Stimulated activated CD8-positive, alpha-beta memory T cell treated with anti-CD3 and anti-CD28 coated beads, Interleukin-2, amount 100 ng/mL, for 1 hour (primary cell): ENCODE measurements around the gene OPRD1.
"Not testable (repeated sequence)": the region's sequence is repeated elsewhere in the genome, so short reads cannot be mapped to it uniquely, and the experiment has no call there.

Experiments
- DNase-seq, 2 donors: peaks; one replicate each; pipeline ENCODE4 v3.0.0-alpha.2; 2020; ENCODE audit warnings: low read depth in 2 of 2

OPRD1 gene

DNA sequence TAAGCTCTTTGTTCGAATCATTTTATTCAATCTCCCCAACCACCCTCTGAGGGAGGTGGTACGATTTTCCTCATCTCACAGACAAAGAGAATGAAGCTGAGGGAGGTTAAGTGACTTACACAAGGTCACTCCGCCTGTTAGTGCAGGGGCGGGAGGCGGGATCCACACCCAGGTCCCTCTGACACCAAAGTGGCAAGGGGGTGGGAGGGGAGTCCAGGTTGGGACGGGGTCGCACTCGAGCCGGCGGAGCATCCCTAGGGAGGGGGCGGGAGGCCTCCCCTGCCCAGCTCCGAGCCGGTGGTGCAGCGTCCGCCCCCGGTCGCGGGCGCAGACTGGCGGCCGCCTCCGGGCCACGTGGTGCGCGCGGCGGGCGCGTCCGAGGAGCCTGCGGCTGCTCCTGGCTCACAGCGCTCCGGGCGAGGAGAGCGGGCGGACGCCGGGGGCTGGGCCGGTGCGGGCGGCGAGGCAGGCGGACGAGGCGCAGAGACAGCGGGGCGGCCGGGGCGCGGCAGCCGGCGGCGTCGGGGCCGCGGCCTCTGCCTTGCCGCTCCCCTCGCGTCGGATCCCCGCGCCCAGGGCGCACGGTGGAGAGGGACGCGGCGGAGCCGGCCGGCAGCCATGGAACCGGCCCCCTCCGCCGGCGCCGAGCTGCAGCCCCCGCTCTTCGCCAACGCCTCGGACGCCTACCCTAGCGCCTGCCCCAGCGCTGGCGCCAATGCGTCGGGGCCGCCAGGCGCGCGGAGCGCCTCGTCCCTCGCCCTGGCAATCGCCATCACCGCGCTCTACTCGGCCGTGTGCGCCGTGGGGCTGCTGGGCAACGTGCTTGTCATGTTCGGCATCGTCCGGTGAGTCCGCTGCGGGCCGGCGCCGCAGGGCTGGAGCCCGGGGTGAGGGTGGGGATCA, at the start of gene OPRD1:
Gene OPRD1 (plus strand): TSS at position 405 of the 903 bp plus-strand sequence. CDS start 214 bp downstream, at position 619.
- no peak for DNase-seq

DNA sequence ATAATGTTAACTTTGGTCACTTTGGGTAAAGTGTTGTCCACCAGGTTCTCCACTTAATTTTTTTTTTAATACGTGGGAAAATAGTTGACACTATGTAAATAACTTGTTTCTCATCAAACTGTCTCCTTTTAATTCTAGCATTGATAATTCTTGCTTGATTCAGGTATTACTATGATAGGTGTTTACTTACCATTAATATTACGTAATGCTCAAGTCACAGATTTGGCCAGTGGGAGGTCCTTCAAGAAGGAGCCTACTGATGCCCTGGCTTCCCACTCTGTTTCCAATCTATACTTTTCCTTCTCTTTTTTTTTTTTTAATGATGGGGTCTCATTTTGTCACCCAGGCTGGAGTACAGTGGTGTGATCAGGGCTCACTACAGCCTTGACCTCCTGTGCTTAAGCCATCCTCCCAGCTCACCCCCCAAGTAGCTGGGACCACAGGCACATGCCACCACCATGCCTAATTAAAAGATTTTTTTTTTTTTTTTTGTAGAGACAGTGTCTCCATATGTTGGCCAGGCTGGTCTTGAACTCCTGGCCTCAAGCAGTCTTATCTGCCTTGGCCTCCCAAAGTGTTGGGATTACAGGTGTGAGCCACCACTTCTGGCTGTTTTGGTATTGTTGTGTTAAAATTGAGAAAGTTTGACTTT, 45.3 kb upstream of the OPRD1 start:
- DNase-seq: no peak

DNA sequence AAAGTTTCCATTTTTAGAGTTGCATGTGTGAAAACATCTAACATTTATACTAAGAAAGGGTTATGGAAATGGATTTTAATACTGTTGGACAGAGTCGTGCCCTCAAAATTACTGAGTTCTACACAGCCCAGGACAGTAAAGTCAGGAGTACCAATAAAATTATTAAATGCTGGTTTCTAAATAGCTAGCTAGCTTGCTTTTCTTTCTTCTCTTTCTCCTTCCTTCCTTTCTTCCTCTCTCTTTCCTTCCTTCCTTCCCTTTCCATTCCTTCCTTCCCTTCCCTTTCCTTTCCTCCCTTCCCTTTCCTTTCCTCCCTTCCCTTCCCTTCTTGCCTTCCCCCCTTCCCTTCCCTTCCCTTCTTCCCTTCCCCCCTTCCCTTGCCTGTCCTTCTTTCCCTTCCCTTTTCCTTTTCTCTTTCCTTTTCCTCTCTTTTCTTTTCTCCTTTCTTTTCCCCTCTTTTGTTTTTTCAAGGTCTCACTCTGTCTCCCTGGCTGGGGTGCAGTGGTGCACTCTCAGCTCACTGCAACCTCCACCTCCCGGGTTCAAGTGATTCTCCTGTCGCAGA, 41.3 kb upstream of the OPRD1 start:
- DNase-seq: no peak

DNA sequence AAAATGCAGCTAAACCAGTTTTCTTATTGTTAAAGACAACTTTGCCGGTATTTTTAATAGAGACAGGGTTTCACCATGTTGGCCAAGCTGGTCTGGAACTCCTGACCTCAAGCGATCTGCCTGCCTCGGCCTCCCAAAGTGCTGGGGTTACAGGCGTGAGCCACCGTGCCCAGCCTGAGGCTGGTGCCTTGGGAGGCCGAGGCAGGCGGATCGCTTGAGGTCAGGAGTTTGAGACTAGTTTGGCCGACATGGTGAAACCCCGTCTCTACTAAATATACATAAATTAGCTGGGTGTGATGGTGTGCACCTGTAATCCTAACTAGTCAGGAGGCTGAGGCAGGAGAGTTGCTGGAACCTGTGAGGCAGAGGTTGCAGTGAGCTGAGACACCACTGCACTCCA, 40.0 kb upstream of the OPRD1 start:
- DNase-seq: not testable (repeated sequence)

DNA sequence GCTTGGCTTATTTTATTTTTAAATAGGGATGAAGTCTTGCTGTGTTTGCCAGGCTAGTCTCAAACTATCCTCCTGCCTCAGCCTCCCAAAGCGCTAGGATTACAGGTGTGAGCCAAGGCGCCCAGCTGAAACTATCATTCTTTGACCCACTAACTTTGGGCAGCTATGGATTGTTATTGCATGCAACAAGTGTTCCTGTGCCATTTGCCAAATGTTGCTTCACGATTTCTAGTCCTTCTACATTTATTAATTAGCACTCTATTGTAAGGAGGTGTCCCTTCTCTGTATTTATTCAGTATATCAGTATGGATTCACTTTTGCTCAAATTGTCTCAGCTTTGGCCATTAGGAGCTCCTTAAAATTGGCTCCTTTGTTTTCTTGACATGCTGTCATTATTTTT, 38.9 kb upstream of the OPRD1 start:
- no peak for DNase-seq

DNA sequence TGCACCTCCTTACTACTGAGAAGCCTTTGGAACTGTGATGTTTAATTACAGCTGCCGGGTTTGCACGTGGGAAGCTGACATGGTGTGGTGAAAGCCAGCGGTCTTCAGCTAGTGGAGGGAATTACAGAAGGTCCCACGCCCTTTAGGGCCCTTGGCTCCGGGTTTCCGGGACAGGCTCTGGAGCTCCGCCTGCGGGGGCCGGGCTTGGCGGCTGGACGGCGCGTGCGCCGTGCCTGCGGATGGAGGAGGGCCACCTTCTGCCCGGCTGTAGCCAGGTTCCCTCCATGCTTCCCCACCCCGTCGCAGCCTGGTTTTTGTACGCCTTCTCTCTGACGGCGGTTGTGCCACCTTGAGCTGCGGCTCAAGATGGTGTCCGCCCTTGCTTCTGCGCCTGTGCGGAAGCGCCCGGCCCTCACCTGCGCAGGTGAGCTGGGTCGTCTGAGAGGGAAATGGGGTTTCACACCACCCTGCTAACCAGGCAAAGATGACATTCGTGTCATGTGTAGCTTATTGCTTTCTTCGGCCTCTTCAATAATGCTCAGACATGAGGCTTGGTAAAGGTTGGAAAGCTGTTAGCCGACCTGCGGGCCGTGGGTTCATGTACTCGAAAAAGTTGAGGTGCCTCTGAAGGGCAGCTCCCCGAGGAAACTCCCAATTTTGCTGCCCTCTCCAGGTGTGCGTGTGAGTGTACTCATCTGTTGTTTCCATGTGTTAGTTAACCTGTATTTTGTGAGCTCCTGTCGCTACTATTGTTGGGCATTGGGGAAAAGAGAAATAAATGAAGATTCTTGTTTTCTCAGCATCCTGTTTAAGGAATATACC, 36.6 kb upstream of the OPRD1 start:
- DNase-seq: peak; percentile 35 to 48

DNA sequence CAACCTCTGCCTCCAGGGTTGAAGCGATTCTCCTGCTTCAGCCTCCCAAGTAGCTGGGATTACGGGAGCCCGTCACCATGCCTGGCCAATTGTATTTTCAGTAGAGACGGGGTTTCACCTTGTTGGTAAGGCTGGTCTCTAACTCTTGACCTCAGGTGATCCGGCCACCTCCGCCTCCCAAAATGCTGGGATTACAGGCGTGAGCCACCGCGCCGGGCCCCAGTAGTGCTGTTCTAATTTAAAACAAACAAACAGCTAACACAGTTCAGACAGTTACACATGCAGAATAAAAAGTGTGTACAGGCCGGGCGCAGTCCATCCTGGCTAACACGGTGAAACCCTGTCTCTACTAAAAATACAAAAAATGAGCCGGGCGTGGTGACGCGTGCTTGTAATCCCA, 35.6 kb upstream of the OPRD1 start:
- no peak for DNase-seq

DNA sequence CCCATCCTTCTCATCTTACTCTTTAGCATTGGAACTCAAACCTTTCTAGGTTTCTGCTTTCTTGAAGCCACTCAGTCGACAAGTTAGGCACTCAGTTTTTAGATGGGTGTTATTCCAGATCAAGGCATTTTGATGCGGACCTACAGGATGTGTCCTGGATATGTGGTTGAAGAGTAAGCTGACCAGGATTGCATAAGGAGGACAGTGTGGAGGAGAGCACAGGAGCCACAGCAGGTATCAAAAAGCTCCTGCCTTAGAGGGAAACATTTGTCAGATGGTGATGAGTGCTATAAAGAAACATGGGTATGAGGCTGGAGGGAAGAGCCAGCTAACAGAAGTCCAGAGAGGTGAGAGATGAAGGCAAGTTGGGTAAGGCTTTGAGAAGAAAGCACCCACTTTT, 33.9 kb upstream of the OPRD1 start:
- no peak for DNase-seq

DNA sequence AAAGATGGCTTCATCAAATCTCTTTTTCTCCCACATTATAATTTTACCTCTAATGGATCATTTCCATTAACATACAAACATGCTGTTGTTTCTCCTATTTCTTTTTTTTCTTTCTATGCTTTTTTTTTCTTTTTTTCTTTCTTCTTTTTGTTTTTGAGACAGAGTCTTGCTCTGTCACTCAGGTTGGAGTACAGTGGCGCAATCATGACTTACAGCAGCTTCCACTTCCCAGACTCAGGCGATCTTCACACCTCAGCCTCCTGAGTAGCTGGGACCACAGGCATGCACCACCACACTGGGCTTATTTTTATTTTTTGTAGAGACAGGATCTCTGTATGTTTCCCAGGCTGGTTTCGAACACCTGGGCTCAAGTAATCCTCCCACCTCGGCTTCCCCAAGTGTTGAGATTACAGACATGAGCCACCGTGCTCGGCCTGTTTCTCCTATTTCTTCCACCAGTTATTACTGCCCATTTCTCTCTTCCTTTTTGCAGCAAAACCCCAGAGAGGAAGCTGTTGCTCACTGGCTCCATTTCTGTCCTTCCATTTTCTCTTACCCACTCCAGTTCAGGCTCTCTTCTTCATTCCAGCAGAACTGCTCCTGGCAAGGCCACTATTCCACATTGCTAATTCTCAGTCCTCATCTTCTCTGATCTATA, 32.1 kb upstream of the OPRD1 start:
- no peak for DNase-seq

DNA sequence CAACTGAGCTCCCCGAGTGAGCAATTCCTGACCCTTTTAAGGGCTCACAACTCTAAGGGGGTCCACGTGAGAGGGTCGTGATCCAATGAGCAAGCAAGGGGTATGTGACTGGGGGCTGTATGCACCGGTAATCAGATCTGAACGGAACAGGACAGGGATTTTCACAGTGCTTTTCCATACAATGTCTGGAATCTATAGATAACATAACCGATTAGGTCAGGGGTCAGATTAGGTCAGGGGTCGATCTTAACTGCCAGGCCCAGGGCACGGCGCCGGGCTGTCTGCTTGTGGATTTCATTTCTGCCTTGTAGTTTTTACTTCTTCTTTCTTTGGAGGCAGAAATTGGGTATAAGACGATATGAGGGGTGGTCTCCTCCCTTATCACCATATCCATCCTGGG, 30.7 kb upstream of the OPRD1 start:
- DNase-seq: no peak

DNA sequence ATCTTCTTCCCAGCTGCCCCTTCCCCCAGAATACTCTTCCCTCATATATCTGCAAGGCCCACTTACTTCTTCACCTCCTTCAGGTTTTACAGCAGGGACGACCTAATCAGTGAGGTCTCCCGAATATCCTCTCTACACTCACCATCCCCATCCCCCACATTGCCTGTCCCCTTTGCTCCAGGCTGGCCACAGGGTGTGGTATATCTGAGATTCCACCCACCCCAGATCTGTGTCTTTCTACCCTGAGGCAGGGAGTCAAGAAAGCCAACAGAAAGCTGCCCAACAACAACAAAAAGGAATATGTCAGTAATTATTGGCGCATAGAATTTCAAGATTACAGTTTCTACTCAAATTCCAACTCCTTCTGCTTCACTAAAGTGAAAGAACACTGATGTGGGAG, 30.0 kb upstream of the OPRD1 start:
- DNase-seq: no peak

DNA sequence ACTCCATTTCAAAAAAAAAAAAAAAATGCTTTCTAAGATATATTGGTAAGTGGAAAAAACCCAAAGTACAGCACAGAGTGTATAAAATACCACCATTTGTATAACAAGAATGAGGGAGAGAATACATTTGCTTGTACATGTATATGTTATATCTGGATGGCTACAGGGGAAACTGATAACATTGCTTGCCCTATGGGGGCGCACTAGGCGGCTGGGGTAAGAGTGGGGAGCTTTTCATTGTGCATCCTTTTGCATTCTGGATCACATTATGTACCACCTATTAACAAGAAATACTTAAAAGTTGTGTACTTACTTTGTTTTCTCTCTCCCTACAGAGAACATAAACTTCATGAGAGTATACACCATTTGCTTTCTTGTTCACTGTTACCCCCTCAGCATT, 28.6 kb upstream of the OPRD1 start:
- DNase-seq: no peak

DNA sequence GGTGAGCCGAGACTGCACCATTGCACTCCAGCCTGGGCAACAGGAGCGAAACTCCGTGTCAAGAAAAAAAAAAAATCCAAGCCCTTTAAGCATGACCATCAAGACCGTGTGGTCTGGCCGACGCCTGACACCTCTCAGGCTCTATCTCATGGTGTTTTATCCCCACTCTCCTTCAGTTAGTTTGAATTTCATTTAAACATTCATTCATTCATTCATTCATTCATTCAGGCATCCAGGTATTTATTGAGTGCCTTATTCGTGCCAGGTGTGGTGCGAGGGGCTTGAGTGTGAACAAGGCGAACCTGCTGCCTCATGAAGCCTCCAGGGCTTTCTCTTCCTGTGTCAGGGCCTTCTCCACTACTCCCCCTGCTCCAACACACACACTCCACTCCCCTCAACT, 22.6 kb upstream of the OPRD1 start:
- no peak for DNase-seq

DNA sequence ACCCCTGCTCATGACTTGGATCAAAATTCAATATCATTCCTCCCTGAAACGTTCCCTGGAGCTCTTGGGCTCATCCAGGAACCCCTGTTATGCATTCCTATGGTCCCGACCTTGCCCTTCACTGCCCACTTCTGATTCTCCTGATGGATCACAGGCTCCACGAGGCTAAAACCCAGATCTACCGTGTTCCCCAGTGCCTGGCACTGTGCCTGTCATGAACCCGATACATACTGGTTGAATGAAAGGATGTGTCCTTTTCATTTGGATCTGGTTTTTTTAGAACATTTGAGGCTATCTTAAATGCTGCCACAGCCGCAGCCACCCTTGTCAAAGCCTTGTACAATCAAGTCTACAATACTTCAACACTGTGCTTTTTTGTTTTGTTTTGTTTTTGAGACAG, 22.2 kb upstream of the OPRD1 start:
- no peak for DNase-seq

DNA sequence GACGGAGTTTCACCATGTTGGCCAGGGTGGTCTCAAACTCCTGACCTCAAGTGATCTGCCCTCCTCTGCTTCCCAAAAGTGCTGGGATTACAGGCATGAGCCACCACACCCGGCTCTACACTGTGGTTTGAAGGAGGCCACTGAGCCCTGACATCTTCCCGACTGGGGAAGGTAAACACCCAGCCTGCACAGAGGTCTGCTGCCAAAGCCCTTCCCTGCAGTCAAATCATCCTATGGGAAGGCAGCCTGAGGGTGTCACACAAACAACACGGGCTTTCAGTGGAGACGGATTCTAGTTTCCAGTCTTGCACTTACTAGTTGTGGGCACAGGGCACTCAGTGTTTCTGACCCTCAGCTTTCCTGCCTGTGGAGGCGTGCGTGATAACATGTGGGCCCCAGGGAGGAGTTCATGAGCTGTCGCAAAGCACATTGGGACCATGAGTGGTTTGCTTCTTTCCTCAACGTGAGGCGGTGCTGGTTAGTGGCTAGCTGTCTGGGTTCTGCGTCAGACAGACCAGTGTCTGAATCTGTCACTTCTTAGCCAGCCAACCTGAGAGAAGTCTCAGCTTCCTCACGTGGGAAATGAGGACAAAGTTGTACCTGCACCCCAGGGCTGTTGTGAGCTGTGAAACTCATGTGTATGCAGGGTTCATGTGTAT, 21.5 kb upstream of the OPRD1 start:
- DNase-seq: no peak

DNA sequence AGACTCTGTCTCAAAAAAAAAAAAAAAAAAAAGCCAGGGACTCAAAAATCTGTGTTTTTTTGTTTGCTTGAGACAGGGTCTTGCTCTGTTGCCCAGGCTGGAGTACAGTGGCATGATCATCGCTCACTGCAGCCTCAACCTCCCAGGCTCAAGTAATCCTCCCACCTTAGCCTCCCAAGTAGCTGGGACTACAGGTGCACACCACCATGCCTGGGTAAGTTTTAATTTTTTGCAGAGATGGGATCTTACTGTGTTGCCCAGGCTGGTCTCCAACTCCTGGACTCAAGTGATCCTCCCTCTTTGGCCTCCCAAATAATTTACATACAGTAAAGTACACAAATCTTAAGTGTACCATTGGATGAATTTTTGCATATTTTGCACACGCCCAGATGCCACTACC, 20.0 kb upstream of the OPRD1 start:
- DNase-seq: not testable (repeated sequence)

DNA sequence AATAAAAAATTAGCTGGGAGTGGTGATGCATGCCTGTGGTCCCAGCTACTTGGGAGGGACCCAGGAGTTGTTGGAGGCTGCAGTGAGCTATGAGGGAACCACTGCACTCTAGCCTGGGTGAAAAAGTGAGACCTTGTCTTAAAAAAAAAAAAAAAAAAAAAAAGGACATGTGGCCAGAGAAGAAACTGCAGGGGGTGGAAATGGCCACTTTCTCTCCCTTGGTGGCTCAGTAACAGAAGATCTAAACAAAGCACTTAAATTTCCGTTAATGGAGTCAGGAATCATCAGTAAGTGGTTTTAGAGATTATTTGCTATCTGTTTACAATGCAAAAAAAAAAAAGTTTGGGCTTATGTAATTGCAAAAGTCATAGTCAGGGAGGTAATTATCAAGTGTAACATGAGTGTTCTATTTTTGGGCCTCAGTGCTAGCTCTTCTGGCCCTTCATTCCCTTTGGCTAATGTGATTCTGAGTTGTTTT, 19.3 kb upstream of the OPRD1 start:
- no peak for DNase-seq

DNA sequence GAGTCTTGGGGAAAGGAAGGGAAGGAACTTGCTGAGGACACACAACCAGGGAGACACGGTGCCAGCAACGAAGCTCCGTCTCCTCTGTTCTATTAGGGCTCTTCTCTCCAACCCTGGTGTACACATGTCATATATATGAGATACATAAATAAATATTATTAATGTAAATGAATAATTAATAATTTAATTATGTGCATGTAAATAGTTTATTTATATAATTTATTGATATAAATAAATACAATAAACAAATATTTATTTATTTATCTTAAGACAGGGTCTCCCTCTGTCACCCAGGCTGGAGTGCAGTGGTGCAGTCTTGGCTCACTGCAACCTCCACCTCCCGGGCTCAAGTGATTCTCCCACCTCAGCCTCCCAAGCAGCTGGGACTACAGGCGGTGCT, 17.4 kb upstream of the OPRD1 start:
- not testable (repeated sequence) for DNase-seq

DNA sequence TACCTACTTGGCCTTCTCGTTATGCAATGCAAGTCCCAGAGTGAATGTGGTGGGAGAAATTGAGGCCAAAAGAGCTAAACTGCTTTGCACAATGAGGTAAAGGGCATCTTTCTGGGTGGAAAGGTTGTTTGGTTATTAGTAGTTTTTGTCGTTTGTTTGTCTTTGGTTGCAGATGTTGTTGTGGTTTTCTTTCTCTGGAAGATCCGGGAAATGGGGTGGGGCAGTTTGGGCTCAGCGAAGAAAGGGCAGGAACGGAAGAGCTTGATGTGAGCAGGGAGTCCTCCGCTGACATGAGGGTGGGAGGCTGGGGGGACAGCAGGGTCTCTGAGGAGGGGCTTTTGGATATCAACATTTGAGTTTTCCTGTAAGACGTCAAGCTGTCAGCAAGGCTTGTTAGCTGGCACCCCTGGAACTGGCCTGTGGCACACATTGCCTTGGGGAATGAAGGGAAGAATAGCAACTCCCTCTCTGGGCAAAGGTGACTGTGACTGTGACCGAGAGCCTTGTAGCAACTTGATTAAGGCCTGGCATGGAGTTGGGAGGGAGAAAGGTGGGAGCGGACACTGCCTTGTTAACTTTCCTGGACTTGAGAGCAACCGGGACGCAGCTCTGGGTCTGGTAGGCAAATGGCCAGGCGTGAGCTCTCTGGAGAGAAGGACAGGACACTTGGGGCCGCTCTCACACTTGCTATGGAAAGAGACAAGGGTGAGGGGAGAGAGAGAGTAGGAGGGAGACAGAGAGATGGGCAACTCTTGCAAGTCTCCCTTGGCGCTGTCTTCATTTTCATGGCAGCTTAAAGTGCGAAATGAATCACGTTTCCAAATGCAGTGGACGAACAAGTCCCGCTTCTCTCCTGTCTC, 15.4 kb upstream of the OPRD1 start:
- no peak for DNase-seq

DNA sequence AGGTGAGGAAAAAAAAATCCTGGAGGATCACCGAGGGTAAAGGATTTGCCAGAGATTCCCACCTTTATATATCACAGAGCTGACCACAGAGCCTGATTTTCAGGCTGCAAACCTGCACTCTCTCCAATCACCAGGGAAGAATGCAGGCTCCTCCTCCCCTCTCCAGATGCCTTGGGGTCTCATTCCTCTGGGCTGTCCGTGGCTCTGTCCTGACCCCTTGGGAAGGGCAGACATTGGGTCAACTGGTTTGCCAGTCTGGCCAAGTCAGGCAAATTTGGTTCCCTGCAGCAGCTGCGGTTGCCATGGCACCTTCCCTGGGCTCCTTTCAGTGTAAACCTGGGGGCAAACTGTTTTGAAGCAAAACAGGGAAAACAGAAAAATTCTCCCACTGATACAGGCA, 11.6 kb upstream of the OPRD1 start:
- no peak for DNase-seq
